Renal cortex interstitium (tissue), 11 donors: ENCODE data around the gene TRAK1. TPM values are rescaled to one million over a fixed set of nuclear protein-coding genes. Genes with fewer than 3 reads are reported as not detected.

Experiments used
- DNase-seq, 11 donors: peaks; one replicate each; pipeline ENCODE4 v3.0.0-alpha.2; 2013; ENCODE audit warnings: low read depth in 9 of 11, low spot score in 4 of 11; ENCODE audit errors: extremely low read depth in 1 of 11
- polyA plus RNA-seq, 3 donors: library from polyadenylated mRNA; unstranded; fragments of 120-200 nt; gene quantifications; one replicate each; pipeline ENCODE4 v1.2.1, GENCODE V29; 2013; ENCODE audit not compliant: insufficient read length in 3 of 3

TRAK1 gene
- polyA plus RNA-seq, 3 donors: 42.3 to 48.7 (median 43.7) TPM

- peak in 2 of 11 donors; percentile 41 to 53 for DNase-seq
Observed at GRCh38 chr3:42247576-42248027, 156.4 kb downstream of the TRAK1 start.

GRCh38 chr3:42250761-42251160 lies 159.6 kb downstream of the TRAK1 start:
- no peak for DNase-seq

GRCh38 chr3:42254566-42254965 lies 163.4 kb downstream of the TRAK1 start:
- no peak for DNase-seq

- no peak for DNase-seq
Observed at GRCh38 chr3:42256135-42256819, 165.1 kb downstream of the TRAK1 start.

GRCh38 chr3:42257007-42257406 lies 165.8 kb downstream of the TRAK1 start:
- no peak for DNase-seq

GRCh38 chr3:42262525-42262924 lies 171.4 kb downstream of the TRAK1 start:
- DNase-seq: no peak

- peak in 2 of 11 donors; percentile 3 to 14 for DNase-seq
Observed at GRCh38 chr3:42263354-42264346, 172.5 kb downstream of the TRAK1 start.

- peak in 6 of 11 donors; percentile 8 to 28 (median 23) for DNase-seq
Observed at GRCh38 chr3:42264399-42265058, 173.4 kb downstream of the TRAK1 start.

- peak in 6 of 11 donors; percentile 21 to 49 (median 38) for DNase-seq
Observed at GRCh38 chr3:42265059-42265991, 174.2 kb downstream of the TRAK1 start.

- no peak for DNase-seq
Observed at GRCh38 chr3:42266085-42266484, 174.9 kb downstream of the TRAK1 start, which contains the start of gene CCK. Gene CCK (minus strand): TSS chr3:42266185. CDS start chr3:42263630, 2,555 bp downstream.

- no peak for DNase-seq
Observed at GRCh38 chr3:42267878-42268277, 176.7 kb downstream of the TRAK1 start.

- no peak for DNase-seq
Observed at GRCh38 chr3:42269647-42270046, 178.5 kb downstream of the TRAK1 start.

- no peak for DNase-seq
Observed at GRCh38 chr3:42270561-42270960, 179.4 kb downstream of the TRAK1 start.

- DNase-seq: no peak
Observed at GRCh38 chr3:42271786-42272185, 180.6 kb downstream of the TRAK1 start.

- DNase-seq: no peak
Observed at GRCh38 chr3:42273361-42273760, 182.2 kb downstream of the TRAK1 start.

GRCh38 chr3:42274266-42274665 lies 183.1 kb downstream of the TRAK1 start:
- DNase-seq: no peak

- DNase-seq: no peak
Observed at GRCh38 chr3:42275217-42275616, 184.1 kb downstream of the TRAK1 start.
